Activated gamma-delta T cell (primary cell): ENCODE data around the gene C19orf44.
"Not testable (repeated sequence)": the region's sequence is repeated elsewhere in the genome, so short reads cannot be mapped to it uniquely, and the experiment has no call there.

Source experiments
- DNase-seq: peaks from one replicate; lab custom pipeline; 2025; lab: John Stamatoyannopoulos, UW

C19orf44 gene

GRCh38 chr19:16536130-16536529 lies 39.9 kb downstream of the C19orf44 start:
- no peak for DNase-seq

DNA sequence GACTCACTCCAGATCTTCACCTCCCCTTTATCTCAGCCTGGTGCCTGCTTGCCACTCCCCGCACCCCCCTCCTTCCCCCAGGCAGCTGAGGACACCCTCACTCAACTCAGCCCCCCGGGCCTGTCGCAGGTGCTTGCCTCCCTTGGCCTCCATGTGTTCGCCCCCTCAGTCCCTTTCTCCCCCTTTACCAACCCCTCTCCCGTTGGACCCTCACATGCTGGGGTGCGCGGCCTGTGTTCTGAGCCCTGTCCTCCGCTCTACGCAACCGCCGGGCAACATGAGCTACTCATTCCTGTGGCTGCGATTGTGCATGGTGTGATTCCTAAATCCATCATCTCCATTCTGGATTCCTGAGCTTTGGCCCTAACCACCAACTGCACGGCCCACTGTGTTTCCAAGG lies 40.9 kb downstream of the C19orf44 start:
- no peak for DNase-seq

DNA sequence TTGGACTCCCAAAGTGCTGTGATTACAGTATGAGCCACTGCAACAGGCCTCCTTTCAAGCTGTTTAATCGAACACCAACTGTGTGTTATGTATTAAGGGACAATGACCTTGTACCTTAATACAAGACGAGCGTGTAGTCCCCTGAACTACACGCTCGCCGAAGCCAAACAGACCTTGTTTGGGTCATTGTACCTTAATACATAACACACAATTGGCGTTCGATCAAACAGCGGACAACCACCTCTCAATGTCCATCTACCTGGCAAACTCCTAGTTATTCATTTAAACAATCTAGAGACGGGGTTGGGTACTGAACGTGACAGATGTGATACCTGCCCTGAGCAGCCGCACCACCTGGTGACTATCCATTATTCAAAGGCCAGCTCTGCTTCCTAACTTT lies 44.8 kb downstream of the C19orf44 start:
- no peak for DNase-seq

GRCh38 chr19:16541526-16542044 lies 45.4 kb downstream of the C19orf44 start:
- DNase-seq, result no peak

- DNase-seq, result peak; percentile 91
Measured at GRCh38 chr19:16542045-16542909, 46.1 kb downstream of the C19orf44 start, which contains the start of gene CHERP. Gene CHERP, minus strand, starts transcription at chr19:16542437. Its CDS starts 59 bp downstream, at chr19:16542378.

- DNase-seq, result no peak
Measured at GRCh38 chr19:16542910-16543472, 46.8 kb downstream of the C19orf44 start.

- not testable (repeated sequence) for DNase-seq
Measured at GRCh38 chr19:16543734-16544133, 47.5 kb downstream of the C19orf44 start.

GRCh38 chr19:16544473-16545231 lies 48.5 kb downstream of the C19orf44 start:
- DNase-seq, result no peak

DNA sequence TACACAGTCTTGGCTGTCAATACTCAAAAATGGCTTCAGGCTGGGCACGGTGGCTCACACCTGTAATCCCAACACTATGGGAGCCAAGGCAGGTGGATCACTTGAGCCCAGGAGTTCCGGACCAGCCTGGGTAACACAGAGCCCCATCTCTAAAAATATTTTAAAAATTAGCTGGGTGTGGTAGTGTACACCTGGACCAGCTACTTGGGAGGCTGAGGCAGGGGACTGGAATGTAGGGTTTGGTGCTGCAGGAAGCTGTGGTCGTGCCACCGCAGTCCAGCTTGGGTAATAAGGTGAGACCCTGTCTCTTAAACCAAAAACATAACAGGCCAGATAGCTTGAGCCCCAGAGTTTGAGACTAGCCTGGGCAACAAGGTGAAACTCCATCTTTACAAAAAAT lies 52.8 kb downstream of the C19orf44 start:
- no peak for DNase-seq

GRCh38 chr19:16551902-16552301 lies 55.7 kb downstream of the C19orf44 start:
- DNase-seq, result not testable (repeated sequence)

DNA sequence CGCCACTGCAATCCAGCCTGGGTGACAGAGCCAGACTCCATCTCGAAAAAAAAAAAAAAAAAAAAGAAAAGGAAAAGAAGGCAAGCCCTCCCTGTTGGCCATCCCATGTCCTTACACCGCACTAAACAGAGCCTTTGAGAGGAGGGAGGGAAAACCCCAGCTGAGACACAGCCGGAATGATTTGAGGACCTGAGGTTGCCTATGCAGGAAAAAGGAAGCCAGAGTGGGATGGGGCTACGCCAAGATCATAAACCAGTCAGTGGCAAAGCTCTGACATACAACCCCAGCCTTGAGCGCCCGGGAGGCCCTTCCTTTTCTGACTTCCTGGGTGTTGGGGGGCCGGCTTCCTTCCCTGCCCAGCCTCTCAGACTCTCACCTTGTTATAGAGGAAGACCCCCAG lies 58.6 kb downstream of the C19orf44 start:
- DNase-seq, result no peak

- no peak for DNase-seq
Measured at GRCh38 chr19:16559780-16560276, 63.6 kb downstream of the C19orf44 start.

- no peak for DNase-seq
Measured at GRCh38 chr19:16561382-16561781, 65.2 kb downstream of the C19orf44 start.

DNA sequence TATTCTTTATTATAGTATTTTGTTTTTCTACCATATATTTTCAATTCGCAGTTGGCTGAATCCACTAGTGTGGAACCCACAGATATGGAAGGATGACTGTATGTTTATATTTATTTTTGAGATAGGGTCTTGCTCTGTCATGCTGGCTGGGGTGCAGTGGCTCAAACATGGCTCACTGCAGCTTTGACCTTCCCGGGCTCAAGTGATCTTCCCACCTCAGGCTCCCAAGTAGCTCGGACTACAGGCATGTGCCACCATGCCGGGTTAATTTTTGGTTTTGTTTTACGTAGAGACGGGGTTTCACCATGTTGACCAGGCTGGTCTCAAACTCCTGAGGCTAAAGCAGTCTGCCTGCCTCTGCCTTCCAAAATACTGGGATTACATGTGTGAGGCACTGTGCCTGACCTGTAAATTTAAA lies 66.4 kb downstream of the C19orf44 start:
- no peak for DNase-seq

DNA sequence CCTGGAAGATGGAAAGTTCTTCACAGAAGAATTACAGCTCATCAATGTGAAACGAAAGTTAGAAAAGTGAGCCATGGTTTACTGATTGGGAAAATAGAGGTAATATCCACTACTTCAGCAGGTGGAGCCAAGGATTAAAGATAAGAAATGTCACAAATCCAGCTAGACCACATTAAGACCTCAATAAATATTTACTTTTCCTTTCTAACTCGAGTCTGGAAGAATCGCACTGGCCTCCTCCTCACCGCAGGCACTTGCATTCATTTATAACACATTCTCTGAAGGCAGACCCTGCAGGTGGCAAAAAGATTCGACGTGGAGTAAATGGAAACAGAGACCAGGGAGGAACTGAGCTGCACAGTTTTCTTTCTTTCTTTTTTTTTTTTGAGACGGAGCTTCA lies 68.6 kb downstream of the C19orf44 start:
- no peak for DNase-seq

- no peak for DNase-seq
Measured at GRCh38 chr19:16566161-16566560, 70.0 kb downstream of the C19orf44 start.

DNA sequence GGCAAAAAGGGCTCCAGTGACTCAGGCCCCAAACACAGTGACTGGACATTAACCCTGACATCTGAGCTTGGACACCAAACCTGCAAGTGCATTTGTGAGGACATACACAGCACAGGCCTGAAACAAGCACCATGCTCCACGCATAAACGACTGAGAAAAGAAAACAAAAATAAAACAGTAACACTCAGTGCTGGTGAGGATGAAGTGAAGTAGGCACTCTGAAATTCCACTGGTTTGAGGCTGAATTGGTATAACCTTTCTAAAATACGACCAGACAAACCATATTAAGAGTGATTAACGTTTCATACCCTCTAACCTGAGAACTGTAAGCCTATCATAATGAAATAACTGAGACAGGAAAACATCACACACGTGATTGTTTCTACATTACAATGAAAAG lies 70.5 kb downstream of the C19orf44 start:
- DNase-seq, result no peak

- DNase-seq, result no peak
Measured at GRCh38 chr19:16569609-16570320, 73.6 kb downstream of the C19orf44 start.
